Activated CD8-positive, alpha-beta T cell treated with anti-CD3 and anti-CD28 coated beads for 36 hours (primary cell): ENCODE data around the gene DDR1. TPM values are rescaled to one million over a fixed set of nuclear protein-coding genes. Genes with fewer than 3 reads are reported as not detected.

Source experiments
- ATAC-seq: fragments of 200-7000 bp; cut with Tn5 transposase; one replicate; pipeline ENCODE4 v1.10.0; 2021; ENCODE audit warnings: mild to moderate bottlenecking, moderate library complexity
- CTCF ChIA-PET: fragments of 350-600 bp; sonication (Branson Sonifier 250); formaldehyde crosslinking; loops from one replicate; lab custom pipeline; 2021; ENCODE audit warnings: antibody characterized with exemption; lab: Charles Lee
- POLR2A ChIA-PET: fragments of 350-600 bp; sonication (Branson Sonifier 250); formaldehyde crosslinking; loops from one replicate; lab custom pipeline; 2021; ENCODE audit warnings: antibody characterized with exemption; lab: Charles Lee
- DNase-seq: peaks from one replicate; pipeline ENCODE4 v3.0.0-alpha.2; 2020
- H3K27ac Mint-ChIP-seq: one replicate; pipeline ENCODE4 v1.8.0; 2021; ENCODE audit warnings: mild to moderate bottlenecking, mixed read lengths
- H3K27me3 Mint-ChIP-seq: one replicate; pipeline ENCODE4 v1.8.0; 2021; ENCODE audit warnings: mixed read lengths
- H3K36me3 Mint-ChIP-seq: one replicate; pipeline ENCODE4 v1.8.0; 2021; ENCODE audit warnings: low read depth, mixed read lengths
- H3K4me1 Mint-ChIP-seq: one replicate; pipeline ENCODE4 v1.8.0; 2021; ENCODE audit warnings: low read depth, mixed read lengths
- H3K4me3 Mint-ChIP-seq: one replicate; pipeline ENCODE4 v1.8.0; 2021; ENCODE audit warnings: mild to moderate bottlenecking, moderate library complexity, mixed read lengths
- H3K9me3 Mint-ChIP-seq: one replicate; pipeline ENCODE4 v1.8.0; 2021; ENCODE audit warnings: mixed read lengths
- intact Hi-C: fragments of 100-400 bp; cut with micrococcal nuclease; formaldehyde crosslinking; loops from one replicate; pipeline ENCODE4 v1.10.0; 2022
- total RNA-seq, 2 experiments: library from RNA; stranded (reverse); gene quantifications; one replicate each; pipeline ENCODE4 v1.2.3, GENCODE V29; 2021
- TF ChIP-seq, protein P1 (sequence below): fragments of 200-600 bp; IDR thresholded peaks from one replicate; pipeline ENCODE4 v1.8.0; 2022; ENCODE audit warnings: antibody characterized with exemption, mild to moderate bottlenecking

DDR1 gene
- total RNA-seq, 2 experiments from 2014 or later: 14.4 to 14.5 TPM

DNA sequence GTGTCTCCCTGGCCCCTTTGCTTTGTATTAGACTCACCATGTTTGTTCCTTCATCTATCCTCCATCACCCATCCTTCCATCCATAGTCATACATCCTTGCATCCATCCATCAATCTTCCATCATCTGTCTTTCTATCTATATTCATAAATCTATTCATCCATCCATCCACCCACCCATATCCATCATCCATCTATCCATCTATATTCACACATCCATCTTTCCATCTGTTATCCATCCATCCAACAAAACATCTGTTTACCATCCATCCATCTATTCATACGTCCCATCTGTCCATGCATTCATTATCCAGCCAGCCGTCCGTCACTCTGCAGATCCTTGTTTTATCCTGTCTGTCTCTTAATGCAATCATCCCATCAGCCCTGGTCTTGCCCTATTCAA is 10.6 kb downstream of the DDR1 start:
- Mint-ChIP-seq H3K4me1 (no peaks in the 10 kb centered on the region), H3K36me3 (peaks cover 10% of the 10 kb centered on the region), H3K4me3 (no peak overlapping the region), H3K9me3 (no peaks in the 10 kb centered on the region), H3K27me3 (no peaks in the 10 kb centered on the region), H3K27ac (no peak overlapping the region)
- intact Hi-C loops: no loop called here
- CTCF ChIA-PET: interaction anchor here (1.4 kb wide), 1 partner anchor 20 kb away, joined by 5 read pairs; no protein-coding TSS in a partner anchor
- ATAC-seq (no peak), DNase-seq (no peak)
- TF ChIP-seq, protein P1, sequence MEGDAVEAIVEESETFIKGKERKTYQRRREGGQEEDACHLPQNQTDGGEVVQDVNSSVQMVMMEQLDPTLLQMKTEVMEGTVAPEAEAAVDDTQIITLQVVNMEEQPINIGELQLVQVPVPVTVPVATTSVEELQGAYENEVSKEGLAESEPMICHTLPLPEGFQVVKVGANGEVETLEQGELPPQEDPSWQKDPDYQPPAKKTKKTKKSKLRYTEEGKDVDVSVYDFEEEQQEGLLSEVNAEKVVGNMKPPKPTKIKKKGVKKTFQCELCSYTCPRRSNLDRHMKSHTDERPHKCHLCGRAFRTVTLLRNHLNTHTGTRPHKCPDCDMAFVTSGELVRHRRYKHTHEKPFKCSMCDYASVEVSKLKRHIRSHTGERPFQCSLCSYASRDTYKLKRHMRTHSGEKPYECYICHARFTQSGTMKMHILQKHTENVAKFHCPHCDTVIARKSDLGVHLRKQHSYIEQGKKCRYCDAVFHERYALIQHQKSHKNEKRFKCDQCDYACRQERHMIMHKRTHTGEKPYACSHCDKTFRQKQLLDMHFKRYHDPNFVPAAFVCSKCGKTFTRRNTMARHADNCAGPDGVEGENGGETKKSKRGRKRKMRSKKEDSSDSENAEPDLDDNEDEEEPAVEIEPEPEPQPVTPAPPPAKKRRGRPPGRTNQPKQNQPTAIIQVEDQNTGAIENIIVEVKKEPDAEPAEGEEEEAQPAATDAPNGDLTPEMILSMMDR: no peak
- POLR2A ChIA-PET: no interaction called here

DNA sequence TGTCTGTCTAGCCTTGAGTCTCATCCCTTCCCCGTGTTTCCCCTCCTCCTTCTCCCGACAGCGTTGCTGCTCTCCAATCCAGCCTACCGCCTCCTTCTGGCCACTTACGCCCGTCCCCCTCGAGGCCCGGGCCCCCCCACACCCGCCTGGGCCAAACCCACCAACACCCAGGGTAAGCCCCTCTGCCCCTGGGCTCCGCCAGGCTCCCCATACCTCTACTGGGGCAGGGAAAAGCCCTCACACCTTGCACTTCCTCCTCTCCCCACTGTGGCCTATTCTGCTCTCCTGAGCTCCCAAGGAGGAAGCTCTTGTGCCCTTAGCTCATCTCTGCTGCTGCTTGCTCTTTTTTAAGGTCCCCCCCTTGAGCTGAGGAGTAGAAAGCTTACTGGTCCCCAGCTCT is 11.0 kb downstream of the DDR1 start:
- Mint-ChIP-seq H3K4me3 (no peak overlapping the region), H3K36me3 (peaks cover 10% of the 10 kb centered on the region), H3K27me3 (no peaks in the 10 kb centered on the region), H3K4me1 (no peaks in the 10 kb centered on the region), H3K27ac (no peak overlapping the region), H3K9me3 (no peaks in the 10 kb centered on the region)
- CTCF ChIA-PET: interaction anchor here (0.7 to 1.4 kb wide), 4 partner anchors 18 to 192 kb away, joined by 3 to 6 read pairs (median 4); partner anchors contain the start of gene VARS2
- TF ChIP-seq, protein P1: no peak
- POLR2A ChIA-PET: interaction anchor here (0.6 to 0.9 kb wide), 2 partner anchors 11 to 705 kb away, joined by 3 to 4 read pairs; partner anchors contain the start of gene DDR1
- ATAC-seq (no peak), DNase-seq (no peak)
- intact Hi-C loops: no loop called here

DNA sequence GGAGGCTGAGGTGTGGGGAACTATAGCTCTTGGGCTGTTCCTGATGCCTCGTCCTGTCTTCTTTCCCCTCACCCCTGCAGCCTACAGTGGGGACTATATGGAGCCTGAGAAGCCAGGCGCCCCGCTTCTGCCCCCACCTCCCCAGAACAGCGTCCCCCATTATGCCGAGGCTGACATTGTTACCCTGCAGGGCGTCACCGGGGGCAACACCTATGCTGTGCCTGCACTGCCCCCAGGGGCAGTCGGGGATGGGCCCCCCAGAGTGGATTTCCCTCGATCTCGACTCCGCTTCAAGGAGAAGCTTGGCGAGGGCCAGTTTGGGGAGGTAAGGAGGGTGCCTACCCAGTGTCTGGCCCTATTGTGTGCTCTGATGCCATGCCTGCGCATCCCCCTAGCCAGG is 12.2 kb downstream of the DDR1 start:
- Mint-ChIP-seq H3K4me1 (peaks cover 3% of the 10 kb centered on the region), H3K27me3 (no peaks in the 10 kb centered on the region), H3K9me3 (no peaks in the 10 kb centered on the region), H3K27ac (no peak overlapping the region), H3K4me3 (no peak overlapping the region), H3K36me3 (peaks cover 8% of the 10 kb centered on the region)
- TF ChIP-seq, protein P1: no peak
- intact Hi-C loops: no loop called here
- ChIA-PET CTCF (interaction anchor here (1.0 to 1.3 kb wide), 3 partner anchors 17 to 183 kb away, joined by 4 to 6 read pairs (median 4); partner anchors contain the start of gene VARS2), POLR2A (no interaction called here)
- DNase-seq: no peak
- ATAC-seq: no peak

DNA sequence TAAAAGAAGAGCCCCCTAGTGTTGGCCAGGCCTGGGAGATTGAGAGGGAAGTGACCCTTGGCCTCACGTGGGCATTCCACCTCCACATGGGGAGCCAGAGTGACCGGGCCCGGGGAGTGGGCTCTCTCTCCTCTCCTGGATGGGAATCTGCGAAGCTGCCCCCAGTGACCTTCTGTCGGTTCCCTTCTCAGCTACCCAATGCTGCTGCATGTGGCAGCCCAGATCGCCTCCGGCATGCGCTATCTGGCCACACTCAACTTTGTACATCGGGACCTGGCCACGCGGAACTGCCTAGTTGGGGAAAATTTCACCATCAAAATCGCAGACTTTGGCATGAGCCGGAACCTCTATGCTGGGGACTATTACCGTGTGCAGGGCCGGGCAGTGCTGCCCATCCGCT is 13.6 kb downstream of the DDR1 start:
- CTCF ChIA-PET: no interaction called here
- POLR2A ChIA-PET: no interaction called here
- TF ChIP-seq, protein P1: no peak
- peaks cover 8% of the 10 kb centered on the region for H3K36me3 Mint-ChIP-seq
- DNase-seq (no peak), ATAC-seq (no peak)
- no peaks in the 10 kb centered on the region for H3K27me3 Mint-ChIP-seq
- no peak overlapping the region for H3K27ac Mint-ChIP-seq
- H3K4me1 Mint-ChIP-seq: peaks cover 8% of the 10 kb centered on the region
- intact Hi-C loops: no loop called here
- no peaks in the 10 kb centered on the region for H3K9me3 Mint-ChIP-seq
- H3K4me3 Mint-ChIP-seq: no peak overlapping the region

DNA sequence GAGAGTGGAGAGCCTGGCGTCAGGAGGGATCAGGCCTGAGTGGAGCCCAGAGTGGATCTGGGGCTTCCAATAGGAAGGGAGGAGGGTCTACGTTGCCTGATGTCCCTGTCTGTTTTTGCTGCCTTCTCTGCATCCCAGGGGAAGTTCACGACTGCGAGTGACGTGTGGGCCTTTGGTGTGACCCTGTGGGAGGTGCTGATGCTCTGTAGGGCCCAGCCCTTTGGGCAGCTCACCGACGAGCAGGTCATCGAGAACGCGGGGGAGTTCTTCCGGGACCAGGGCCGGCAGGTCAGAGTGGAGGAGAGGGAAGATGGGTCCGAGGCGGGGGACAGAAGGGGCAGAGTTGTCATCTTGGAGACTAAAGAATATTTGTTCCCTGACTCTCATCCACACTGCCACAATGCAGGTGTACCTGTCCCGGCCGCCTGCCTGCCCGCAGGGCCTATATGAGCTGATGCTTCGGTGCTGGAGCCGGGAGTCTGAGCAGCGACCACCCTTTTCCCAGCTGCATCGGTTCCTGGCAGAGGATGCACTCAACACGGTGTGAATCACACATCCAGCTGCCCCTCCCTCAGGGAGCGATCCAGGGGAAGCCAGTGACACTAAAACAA is 14.5 kb downstream of the DDR1 start:
- no peak for ATAC-seq
- no peak for DNase-seq
- Mint-ChIP-seq H3K27me3 (no peaks in the 10 kb centered on the region), H3K4me1 (peaks cover 9% of the 10 kb centered on the region), H3K27ac (no peak overlapping the region), H3K4me3 (no peak overlapping the region), H3K9me3 (no peaks in the 10 kb centered on the region), H3K36me3 (peaks cover 8% of the 10 kb centered on the region)
- intact Hi-C loops: no loop called here
- TF ChIP-seq, protein P1: no peak
- ChIA-PET CTCF (interaction anchor here (0.8 kb wide), 1 partner anchor 22 kb away, joined by 3 read pairs; no protein-coding TSS in a partner anchor), POLR2A (no interaction called here)
